B cell (primary cell): ENCODE data around the gene NFIB. TPM values are rescaled to one million over a fixed set of nuclear protein-coding genes. Genes with fewer than 3 reads are reported as not detected.

ENCODE experiments used
- ATAC-seq: fragments of 200-7000 bp; cut with Tn5 transposase; one replicate; pipeline ENCODE4 v1.10.0; 2021; ENCODE audit warnings: low read depth, mild to moderate bottlenecking, moderate number of reproducible peaks, moderate library complexity
- CTCF ChIA-PET: fragments of 350-600 bp; sonication (Branson Sonifier 250); formaldehyde crosslinking; loops from one replicate; lab custom pipeline; 2021; ENCODE audit warnings: antibody characterized with exemption, inconsistent platforms; lab: Charles Lee
- POLR2A ChIA-PET: fragments of 350-600 bp; sonication (Branson Sonifier 250); formaldehyde crosslinking; loops from one replicate; lab custom pipeline; 2021; ENCODE audit warnings: antibody characterized with exemption; lab: Charles Lee
- DNase-seq: peaks from one replicate; pipeline ENCODE4 v3.0.0; 2013
- H2AFZ ChIP-seq: 2 replicates; pipeline ENCODE4 v1.6.1; 2012; ENCODE audit warnings: mild to moderate bottlenecking, low read depth, low read length; ENCODE audit not compliant: insufficient read depth, poor library complexity, severe bottlenecking
- H3K27ac ChIP-seq, 2 donors: 1 replicate in 1 of 2; 2 replicates in 1 of 2; pipeline ENCODE4 v1.5.1; 2012 to 2013; ENCODE audit warnings: low read length in 2 of 2, mild to moderate bottlenecking in 2 of 2, moderate library complexity in 1 of 2
- H3K27me3 ChIP-seq, 4 experiments: fragments of 200-600 bp in 1 of 4; sonication (generic) in 1 of 4; replicated peaks in 1 of 4; 1 replicate in 2 of 4; 2 replicates in 2 of 4; pipeline versions ENCODE4 v1.6.1 to v1.7.0; 2013 to 2016; ENCODE audit warnings: low read length in 3 of 4, mild to moderate bottlenecking in 2 of 4, mixed read lengths in 1 of 4, moderate library complexity in 1 of 4; ENCODE audit not compliant: insufficient read depth in 4 of 4, control insufficient read depth in 3 of 4; ENCODE audit errors: control extremely low read depth in 1 of 4
- H3K36me3 ChIP-seq, 2 experiments: replicated peaks in 1 of 2; 1 replicate in 1 of 2; 2 replicates in 1 of 2; pipeline versions ENCODE4 v1.6.1 to v1.7.1; 2013; ENCODE audit warnings: low read length in 1 of 2; ENCODE audit not compliant: insufficient read depth in 2 of 2, control insufficient read depth in 1 of 2; ENCODE audit errors: control extremely low read depth in 1 of 2, extremely low read depth in 1 of 2
- H3K4me1 ChIP-seq, 2 donors: fragments of 200-600 bp in 1 of 2; sonication (generic) in 1 of 2; 1 replicate in 1 of 2; 2 replicates in 1 of 2; pipeline versions ENCODE4 v1.5.1 to v1.6.1; 2013 to 2017; ENCODE audit warnings: low read length in 2 of 2; ENCODE audit not compliant: control insufficient read depth in 2 of 2, insufficient read depth in 2 of 2
- H3K4me2 ChIP-seq: replicated peaks from 2 replicates; pipeline ENCODE3; 2012; ENCODE audit warnings: mild to moderate bottlenecking, low read depth, low read length; ENCODE audit not compliant: poor library complexity, severe bottlenecking
- H3K4me3 ChIP-seq, 5 experiments: fragments of 200-600 bp in 1 of 5; sonication (generic) in 1 of 5; 1 replicate in 3 of 5; 2 replicates in 2 of 5; pipeline versions ENCODE4 v1.5.1 to v1.7.0; 2011 to 2016; ENCODE audit warnings: low read length in 4 of 5, mild to moderate bottlenecking in 4 of 5, low read depth in 2 of 5, control low read depth in 1 of 5, moderate library complexity in 1 of 5; ENCODE audit not compliant: insufficient read depth in 1 of 5; ENCODE audit errors: control extremely low read depth in 1 of 5, extremely low read depth in 1 of 5
- H3K79me2 ChIP-seq: fragments of 200-600 bp; sonication (generic); one replicate; pipeline ENCODE4 v1.6.0; 2016; ENCODE audit warnings: low read length; ENCODE audit not compliant: control insufficient read depth, insufficient read depth
- H3K9ac ChIP-seq: fragments of 200-600 bp; sonication (generic); 2 replicates; pipeline ENCODE4 v1.6.1; 2017; ENCODE audit warnings: mild to moderate bottlenecking, low read length, moderate library complexity
- H3K9me3 ChIP-seq, 3 donors: one replicate each; pipeline versions ENCODE4 v1.6.1 to v1.7.1; 2013; ENCODE audit warnings: low read length in 2 of 3; ENCODE audit not compliant: control insufficient read depth in 2 of 3, insufficient read depth in 1 of 3; ENCODE audit errors: control extremely low read depth in 1 of 3
- H4K20me1 ChIP-seq: 2 replicates; pipeline ENCODE4 v1.6.0; 2012; ENCODE audit warnings: mild to moderate bottlenecking, low read length; ENCODE audit not compliant: insufficient read depth, control insufficient read depth, poor library complexity, severe bottlenecking
- H3K27ac Mint-ChIP-seq: one replicate; pipeline ENCODE4 v1.8.0; 2021; ENCODE audit warnings: mixed read lengths
- H3K27me3 Mint-ChIP-seq: one replicate; pipeline ENCODE4 v1.8.0; 2021; ENCODE audit warnings: mixed read lengths
- H3K4me1 Mint-ChIP-seq: one replicate; pipeline ENCODE4 v1.8.0; 2021; ENCODE audit warnings: mixed read lengths
- H3K4me3 Mint-ChIP-seq: one replicate; pipeline ENCODE4 v1.8.0; 2021; ENCODE audit warnings: mixed read lengths
- H3K9me3 Mint-ChIP-seq: one replicate; pipeline ENCODE4 v1.8.0; 2022; ENCODE audit warnings: mixed read lengths; ENCODE audit not compliant: insufficient read depth
- CTCF ChIP-seq: fragments of 200-600 bp; IDR thresholded peaks from one replicate; pipeline ENCODE4 v1.8.0; 2022; ENCODE audit warnings: antibody characterized with exemption, mild to moderate bottlenecking
- EZH2 ChIP-seq: IDR thresholded peaks from 2 replicates; pipeline ENCODE4 v1.6.1; 2012; ENCODE audit warnings: borderline replicate concordance, low read depth, mild to moderate bottlenecking, moderate library complexity, low read length; ENCODE audit not compliant: insufficient read depth, poor library complexity, severe bottlenecking
- WGBS: methylation state at CpG from one replicate; pipeline ENCODE4 v1.1.5; 2013; ENCODE audit warnings: missing lambda C conversion rate; ENCODE audit not compliant: insufficient coverage; 5-methylcytosine and 5-hydroxymethylcytosine counted together
- intact Hi-C: fragments of 100-400 bp; cut with micrococcal nuclease; formaldehyde crosslinking; loops from one replicate; pipeline ENCODE4 v1.10.0; 2022
- polyA plus RNA-seq: library from polyadenylated mRNA; depleted of rRNA; stranded (reverse); fragments of >200 nt; gene quantifications from 2 replicates; pipeline ENCODE4 v1.2.3, GENCODE V29; 2012
- total RNA-seq, 2 donors: library from RNA; stranded (reverse); fragments of 120-200 nt in 1 of 2; gene quantifications; 1 replicate in 1 of 2; 2 replicates in 1 of 2; pipeline versions ENCODE4 v1.2.3 to v1.2.4, GENCODE V29; 2013 to 2022

Gene NFIB
- total and polyA plus RNA-seq, 2 donors (not counting 1 experiment from before 2014, with no cell fraction given) = not detected

DNA sequence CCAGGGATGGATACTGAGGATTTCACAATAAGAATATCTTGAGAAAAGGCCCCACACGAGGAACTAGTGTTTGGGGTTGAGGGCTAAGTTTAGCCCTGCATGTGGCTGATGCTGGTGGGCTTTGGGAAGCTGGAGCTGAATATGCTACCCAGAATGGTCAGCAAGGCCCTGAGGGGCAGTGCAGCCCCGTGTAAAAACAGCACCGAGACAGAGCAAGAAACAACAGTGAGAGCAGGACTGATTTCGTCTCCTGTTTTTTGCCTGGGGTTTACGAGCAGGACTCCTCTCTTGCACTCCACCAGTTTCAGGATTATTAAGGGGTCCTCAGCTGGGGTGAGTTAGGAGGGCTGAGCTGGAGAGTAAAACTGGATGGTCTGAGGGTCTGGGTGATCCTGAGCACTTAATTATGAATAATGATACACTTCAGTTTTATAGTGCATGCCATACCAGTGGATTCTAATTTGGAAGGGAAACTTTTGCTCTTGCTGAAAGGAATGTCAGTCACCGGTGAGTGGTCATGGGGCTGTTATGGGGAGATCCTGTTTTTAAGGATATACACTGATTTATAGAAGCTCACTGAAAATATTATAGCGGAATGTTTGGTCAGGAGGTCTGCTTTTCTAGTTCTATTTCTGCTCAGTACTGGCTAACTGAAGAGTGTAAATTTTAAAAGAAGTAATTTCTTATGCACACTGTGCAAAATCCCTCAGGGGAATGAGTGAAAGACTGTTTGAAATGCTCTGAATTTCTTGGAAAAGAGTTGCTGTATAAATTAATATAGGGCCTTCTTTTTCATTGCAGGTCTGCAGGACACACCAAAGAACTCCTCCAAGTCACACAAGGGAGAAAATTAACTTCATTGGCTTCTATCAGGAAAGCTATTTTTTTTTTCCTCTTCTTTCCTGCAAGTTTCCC, 42.7 kb upstream of the NFIB start:
- Histone ChIP-seq H3K36me3 (no peaks in the 10 kb centered on the region), H3K79me2 (no peaks in the 10 kb centered on the region), H2AFZ (no peak overlapping the region), H4K20me1 (no peaks in the 10 kb centered on the region), H3K27me3 (peaks cover 0 to 23% (median 7%) of the 10 kb centered on the region in 4 experiments), H3K4me3 (no peak overlapping the region), H3K9me3 (no peaks in the 10 kb centered on the region), H3K4me1 (no peaks in the 10 kb centered on the region), H3K4me2 (no peak overlapping the region), H3K9ac (no peak overlapping the region), H3K27ac (no peak overlapping the region)
- no peak for DNase-seq
- peaks cover 35% of the 10 kb centered on the region for H3K27me3 Mint-ChIP-seq
- H3K9me3 Mint-ChIP-seq = no peaks in the 10 kb centered on the region
- no peak overlapping the region for H3K4me3 Mint-ChIP-seq
- no peak for ATAC-seq
- 91% methylated on average over 4 of the region's 7 CpGs for WGBS
- TF ChIP-seq EZH2 = no peak
- no peak for TF ChIP-seq CTCF
- ChIA-PET POLR2A (no interaction called here), CTCF (no interaction called here)
- H3K27ac Mint-ChIP-seq = no peak overlapping the region
- no peaks in the 10 kb centered on the region for H3K4me1 Mint-ChIP-seq
- intact Hi-C loops = no loop called here

DNA sequence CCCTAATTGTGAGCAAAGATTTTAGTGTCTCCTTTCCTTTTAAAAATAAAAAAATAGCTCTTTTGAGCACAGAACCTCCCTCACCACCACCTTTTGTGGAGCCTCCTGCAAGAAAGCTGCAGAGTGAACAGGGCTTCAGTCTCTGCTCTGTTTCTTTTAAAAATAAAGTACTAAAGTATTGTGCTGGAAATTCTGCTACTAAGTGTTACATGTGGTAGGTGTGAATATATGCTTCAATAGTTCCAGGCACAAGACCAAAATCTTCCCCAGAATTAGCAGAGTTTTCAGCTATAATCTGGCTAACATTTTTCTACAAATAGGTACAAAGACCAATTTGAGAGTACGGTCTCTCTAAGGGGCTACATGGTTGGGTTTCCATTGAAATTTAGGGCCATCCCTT, 40.3 kb upstream of the NFIB start:
- Mint-ChIP-seq H3K4me3 (no peak overlapping the region), H3K9me3 (no peaks in the 10 kb centered on the region), H3K4me1 (no peaks in the 10 kb centered on the region), H3K27me3 (peaks cover 58% of the 10 kb centered on the region), H3K27ac (no peak overlapping the region)
- intact Hi-C loops = loop anchor here (5.0 kb wide), 1 partner anchor 1002 kb away; no protein-coding TSS in a partner anchor
- no peak overlapping the region for H2AFZ ChIP-seq
- no peaks in the 10 kb centered on the region for H4K20me1 ChIP-seq
- no peak for TF ChIP-seq EZH2
- no peak for TF ChIP-seq CTCF
- no peaks in the 10 kb centered on the region for H3K79me2 ChIP-seq
- no CpG with 5 or more reads among the region's 1 CpG for WGBS
- CTCF ChIA-PET = interaction anchor here (0.6 to 5.0 kb wide), 8 partner anchors 8 to 926 kb away, joined by 3 to 58 read pairs (median 3); no protein-coding TSS in a partner anchor
- H3K36me3 ChIP-seq = no peaks in the 10 kb centered on the region
- ATAC-seq (no peak), DNase-seq (no peak)
- POLR2A ChIA-PET = no interaction called here
- no peak overlapping the region for H3K9ac ChIP-seq
- H3K4me2 ChIP-seq = no peak overlapping the region
- no peak overlapping the region for H3K4me3 ChIP-seq
- H3K4me1 ChIP-seq = peaks cover 3 to 4% of the 10 kb centered on the region in 2 donors
- H3K27me3 ChIP-seq = peaks cover 0 to 37% (median 13%) of the 10 kb centered on the region in 4 experiments
- H3K9me3 ChIP-seq = peaks cover 0 to 2% (median 0%) of the 10 kb centered on the region in 3 donors
- H3K27ac ChIP-seq = no peak overlapping the region
